ENCODE data around the gene PTPRCAP.

DNA sequence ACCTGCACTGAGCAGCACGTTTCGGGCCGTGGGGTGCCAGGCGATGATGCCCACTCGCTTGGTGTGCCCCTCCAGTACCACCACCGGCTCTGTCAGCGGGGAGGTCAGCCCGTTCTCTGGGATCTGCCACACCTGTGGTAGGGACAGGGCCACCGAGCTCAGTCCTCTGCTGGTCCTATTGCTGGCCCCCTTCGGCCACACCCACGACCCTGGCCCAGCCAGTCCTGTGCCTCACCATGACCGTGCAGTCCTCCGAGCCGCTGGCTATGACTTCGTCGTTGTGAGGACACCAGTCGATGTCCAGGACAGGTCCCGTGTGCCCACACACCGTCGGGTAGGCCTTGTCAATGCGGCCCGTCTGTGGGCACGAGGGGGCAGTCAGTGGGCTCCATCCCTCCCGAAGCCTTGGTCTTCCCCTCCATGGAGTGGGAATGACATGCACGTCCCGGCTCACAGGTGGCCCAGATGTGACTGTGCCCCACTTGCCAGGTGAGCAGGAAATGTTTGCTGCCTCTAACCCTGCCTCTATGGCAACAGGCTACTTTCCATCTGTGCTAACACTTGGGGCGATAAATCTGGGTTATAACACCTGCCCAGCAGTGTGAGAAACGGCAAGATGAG is 4.4 kb upstream of the PTPRCAP start:
- TF ChIP-seq, protein P1, sequence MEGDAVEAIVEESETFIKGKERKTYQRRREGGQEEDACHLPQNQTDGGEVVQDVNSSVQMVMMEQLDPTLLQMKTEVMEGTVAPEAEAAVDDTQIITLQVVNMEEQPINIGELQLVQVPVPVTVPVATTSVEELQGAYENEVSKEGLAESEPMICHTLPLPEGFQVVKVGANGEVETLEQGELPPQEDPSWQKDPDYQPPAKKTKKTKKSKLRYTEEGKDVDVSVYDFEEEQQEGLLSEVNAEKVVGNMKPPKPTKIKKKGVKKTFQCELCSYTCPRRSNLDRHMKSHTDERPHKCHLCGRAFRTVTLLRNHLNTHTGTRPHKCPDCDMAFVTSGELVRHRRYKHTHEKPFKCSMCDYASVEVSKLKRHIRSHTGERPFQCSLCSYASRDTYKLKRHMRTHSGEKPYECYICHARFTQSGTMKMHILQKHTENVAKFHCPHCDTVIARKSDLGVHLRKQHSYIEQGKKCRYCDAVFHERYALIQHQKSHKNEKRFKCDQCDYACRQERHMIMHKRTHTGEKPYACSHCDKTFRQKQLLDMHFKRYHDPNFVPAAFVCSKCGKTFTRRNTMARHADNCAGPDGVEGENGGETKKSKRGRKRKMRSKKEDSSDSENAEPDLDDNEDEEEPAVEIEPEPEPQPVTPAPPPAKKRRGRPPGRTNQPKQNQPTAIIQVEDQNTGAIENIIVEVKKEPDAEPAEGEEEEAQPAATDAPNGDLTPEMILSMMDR (IDR thresholded peaks at IDR 0.05; ENCODE audit: low read depth, low read length), result no peak
- TF ChIP-seq POLR2A (IDR thresholded peaks at IDR 0.05; ENCODE audit: extremely low read depth, insufficient read length), result no peak
- TF ChIP-seq, protein P2, sequence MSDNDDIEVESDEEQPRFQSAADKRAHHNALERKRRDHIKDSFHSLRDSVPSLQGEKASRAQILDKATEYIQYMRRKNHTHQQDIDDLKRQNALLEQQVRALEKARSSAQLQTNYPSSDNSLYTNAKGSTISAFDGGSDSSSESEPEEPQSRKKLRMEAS (IDR thresholded peaks at IDR 0.05; ENCODE audit: low read depth, low read length), result no peak

Data from NB4 (cell line).